ENCODE results near the gene FOXP1. TPM values are rescaled to one million over a fixed set of nuclear protein-coding genes. Genes with fewer than 3 reads are reported as not detected.
A peak's percentile ranks its signal among the peaks of the same experiment; 100 is the strongest.

FOXP1 gene
- total and polyA plus RNA-seq, 9 of the 15 experiments (the other 6 are each of a cell fraction or from before 2014, with no cell fraction given), result 7.7 to 34.5 (median 13.7) TPM

DNA sequence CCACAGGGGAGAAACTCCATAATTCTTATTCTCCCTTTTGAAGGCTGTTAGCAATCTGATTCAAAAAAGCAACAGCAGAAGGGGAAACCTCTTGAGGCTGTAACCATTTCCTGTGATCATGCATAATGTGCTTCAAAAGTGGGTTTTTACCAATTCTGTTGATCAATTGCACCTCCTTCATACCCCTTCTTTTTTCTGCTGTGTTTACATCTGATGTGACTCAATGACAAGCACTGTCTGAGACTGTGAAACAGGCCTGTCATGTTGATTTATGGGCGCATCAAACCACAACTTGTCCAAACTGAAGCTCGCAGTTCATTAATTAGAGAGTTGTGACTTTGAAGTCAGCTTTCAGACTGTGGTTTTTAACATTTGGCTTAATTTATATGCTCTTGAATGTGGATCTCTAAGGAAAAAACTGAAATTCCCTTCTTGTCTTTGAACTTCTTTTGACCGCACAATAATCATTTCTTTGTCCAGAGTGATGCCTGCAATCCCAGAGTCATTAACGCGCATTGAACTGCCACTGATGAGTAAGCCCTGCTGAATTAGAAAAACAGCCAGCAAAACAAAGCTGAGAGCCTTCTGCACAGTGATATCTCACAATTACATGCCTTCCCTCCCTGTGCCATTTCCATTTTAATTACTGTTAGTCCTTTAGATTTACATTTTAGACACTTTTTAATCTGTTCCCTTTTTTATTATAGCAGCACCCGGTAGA lies 532.8 kb downstream of the FOXP1 start (continued):
- no peak for TF ChIP-seq ZNF76 (CRISPR knock-in tag; IDR thresholded peaks at IDR 0.05; ENCODE audit: borderline replicate concordance)
- TF ChIP-seq NFE2 (IDR thresholded peaks at IDR 0.05; ENCODE audit: low read depth), result no peak
- no peak for TF ChIP-seq L3MBTL2 (IDR thresholded peaks at IDR 0.05)
- no peak for TF ChIP-seq ZNF780A (CRISPR knock-in tag; IDR thresholded peaks at IDR 0.05)
- TF ChIP-seq, protein P1, sequence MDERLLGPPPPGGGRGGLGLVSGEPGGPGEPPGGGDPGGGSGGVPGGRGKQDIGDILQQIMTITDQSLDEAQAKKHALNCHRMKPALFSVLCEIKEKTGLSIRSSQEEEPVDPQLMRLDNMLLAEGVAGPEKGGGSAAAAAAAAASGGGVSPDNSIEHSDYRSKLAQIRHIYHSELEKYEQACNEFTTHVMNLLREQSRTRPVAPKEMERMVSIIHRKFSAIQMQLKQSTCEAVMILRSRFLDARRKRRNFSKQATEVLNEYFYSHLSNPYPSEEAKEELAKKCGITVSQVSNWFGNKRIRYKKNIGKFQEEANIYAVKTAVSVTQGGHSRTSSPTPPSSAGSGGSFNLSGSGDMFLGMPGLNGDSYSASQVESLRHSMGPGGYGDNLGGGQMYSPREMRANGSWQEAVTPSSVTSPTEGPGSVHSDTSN (CRISPR knock-in tag; IDR thresholded peaks at IDR 0.05; ENCODE audit: low read depth), result peak; percentile 47
- TF ChIP-seq, protein P1 (tag; conservative IDR thresholded peaks at IDR 0.05; ENCODE audit: low read depth), result peak; percentile 93
- no peak for TF ChIP-seq TAF1 (IDR thresholded peaks at IDR 0.05; ENCODE audit: control insufficient read depth, extremely low read depth, insufficient read depth, low read length, severe bottlenecking)
- no peak for TF ChIP-seq MAFF (IDR thresholded peaks at IDR 0.05; ENCODE audit: low read length)
- no peak for TF ChIP-seq GATAD2B (IDR thresholded peaks at IDR 0.05; ENCODE audit: borderline replicate concordance)
- TF ChIP-seq GABPA (tag; conservative IDR thresholded peaks at IDR 0.05; ENCODE audit: low read depth), result no peak
- no peak for TF ChIP-seq BRD9 (IDR thresholded peaks at IDR 0.05; ENCODE audit: low read depth, partially characterized antibody)
- TF ChIP-seq TCFL5 (CRISPR knock-in tag; conservative IDR thresholded peaks at IDR 0.05), result no peak
- no peak for TF ChIP-seq ZNF12 (CRISPR knock-in tag; IDR thresholded peaks at IDR 0.05)
- TF ChIP-seq, protein P2, sequence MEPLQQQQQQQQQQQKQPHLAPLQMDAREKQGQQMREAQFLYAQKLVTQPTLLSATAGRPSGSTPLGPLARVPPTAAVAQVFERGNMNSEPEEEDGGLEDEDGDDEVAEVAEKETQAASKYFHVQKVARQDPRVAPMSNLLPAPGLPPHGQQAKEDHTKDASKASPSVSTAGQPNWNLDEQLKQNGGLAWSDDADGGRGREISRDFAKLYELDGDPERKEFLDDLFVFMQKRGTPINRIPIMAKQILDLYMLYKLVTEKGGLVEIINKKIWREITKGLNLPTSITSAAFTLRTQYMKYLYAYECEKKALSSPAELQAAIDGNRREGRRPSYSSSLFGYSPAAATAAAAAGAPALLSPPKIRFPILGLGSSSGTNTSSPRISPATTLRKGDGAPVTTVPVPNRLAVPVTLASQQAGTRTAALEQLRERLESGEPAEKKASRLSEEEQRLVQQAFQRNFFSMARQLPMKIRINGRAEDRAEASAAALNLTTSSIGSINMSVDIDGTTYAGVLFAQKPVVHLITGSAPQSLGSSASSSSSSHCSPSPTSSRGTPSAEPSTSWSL (CRISPR knock-in tag; IDR thresholded peaks at IDR 0.05; ENCODE audit: borderline replicate concordance), result no peak
- peak; percentile 99 for TF ChIP-seq MEIS2 (IDR thresholded peaks at IDR 0.05; ENCODE audit: partially characterized antibody)
- TF ChIP-seq, protein P3, sequence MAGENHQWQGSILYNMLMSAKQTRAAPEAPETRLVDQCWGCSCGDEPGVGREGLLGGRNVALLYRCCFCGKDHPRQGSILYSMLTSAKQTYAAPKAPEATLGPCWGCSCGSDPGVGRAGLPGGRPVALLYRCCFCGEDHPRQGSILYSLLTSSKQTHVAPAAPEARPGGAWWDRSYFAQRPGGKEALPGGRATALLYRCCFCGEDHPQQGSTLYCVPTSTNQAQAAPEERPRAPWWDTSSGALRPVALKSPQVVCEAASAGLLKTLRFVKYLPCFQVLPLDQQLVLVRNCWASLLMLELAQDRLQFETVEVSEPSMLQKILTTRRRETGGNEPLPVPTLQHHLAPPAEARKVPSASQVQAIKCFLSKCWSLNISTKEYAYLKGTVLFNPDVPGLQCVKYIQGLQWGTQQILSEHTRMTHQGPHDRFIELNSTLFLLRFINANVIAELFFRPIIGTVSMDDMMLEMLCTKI (IDR thresholded peaks at IDR 0.05; ENCODE audit: partially characterized antibody), result no peak
- no peak for TF ChIP-seq ZBTB7A (IDR thresholded peaks at IDR 0.05; ENCODE audit: borderline replicate concordance, control insufficient read depth, low read depth, low read length)
- no peak for TF ChIP-seq RAD21 (CRISPR knock-in tag; conservative IDR thresholded peaks at IDR 0.05 in 1 of 2, IDR thresholded peaks at IDR 0.05 in 1 of 2)
- TF ChIP-seq SIX5 (IDR thresholded peaks at IDR 0.05; ENCODE audit: borderline replicate concordance in 1 of 2, insufficient read depth in 1 of 2, low read depth in 1 of 2, low read length in 2 of 2), result no peak
- TF ChIP-seq GTF2F1 (IDR thresholded peaks at IDR 0.05; ENCODE audit: low read depth, low read length), result no peak
- no peak for TF ChIP-seq ARNT (IDR thresholded peaks at IDR 0.05)
- TF ChIP-seq ARID2 (IDR thresholded peaks at IDR 0.05), result no peak
- TF ChIP-seq ESRRA (IDR thresholded peaks at IDR 0.05; ENCODE audit: borderline replicate concordance, low read depth), result peak; percentile 25; the same call in 1 of the 2 replicates
- TF ChIP-seq ZNF124 (CRISPR knock-in tag; IDR thresholded peaks at IDR 0.05), result no peak
